GM19468 (cell line): Measurements from ENCODE around the gene ZNF747.
"Not testable (repeated sequence)": the region's sequence is repeated elsewhere in the genome, so short reads cannot be mapped to it uniquely, and the experiment has no call there.

ENCODE experiments used
- ATAC-seq: cut with Tn5 transposase; IDR thresholded peaks from one replicate; pipeline ENCODE4 v1.9.1; 2021; ENCODE audit warnings: mild to moderate bottlenecking, moderate library complexity, moderate number of reproducible peaks; ENCODE audit not compliant: unreplicated experiment; ENCODE audit errors: extremely low read depth

The ZNF747 gene

DNA sequence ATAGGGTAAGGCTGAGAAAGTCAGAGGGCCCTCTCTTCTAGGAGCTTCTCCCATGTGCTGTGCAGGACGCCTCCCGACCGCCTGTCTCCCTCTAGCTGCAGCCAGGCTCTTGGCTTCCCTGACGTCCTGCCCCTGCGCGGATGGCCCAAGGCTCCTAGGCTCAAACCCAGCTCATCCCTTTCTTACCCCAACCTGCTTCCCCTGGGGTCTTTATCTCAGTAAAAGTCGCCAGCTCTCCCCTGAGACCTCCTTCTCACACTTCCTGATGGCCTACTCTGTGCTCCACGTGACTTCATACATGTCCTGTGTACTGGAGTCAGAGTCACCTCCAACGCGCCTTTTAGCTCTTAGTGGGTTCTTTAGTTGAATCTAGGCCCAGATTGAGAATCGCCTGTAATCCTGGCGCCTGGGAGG lies 1.1 kb upstream of the ZNF747 start:
- no peak for ATAC-seq

DNA sequence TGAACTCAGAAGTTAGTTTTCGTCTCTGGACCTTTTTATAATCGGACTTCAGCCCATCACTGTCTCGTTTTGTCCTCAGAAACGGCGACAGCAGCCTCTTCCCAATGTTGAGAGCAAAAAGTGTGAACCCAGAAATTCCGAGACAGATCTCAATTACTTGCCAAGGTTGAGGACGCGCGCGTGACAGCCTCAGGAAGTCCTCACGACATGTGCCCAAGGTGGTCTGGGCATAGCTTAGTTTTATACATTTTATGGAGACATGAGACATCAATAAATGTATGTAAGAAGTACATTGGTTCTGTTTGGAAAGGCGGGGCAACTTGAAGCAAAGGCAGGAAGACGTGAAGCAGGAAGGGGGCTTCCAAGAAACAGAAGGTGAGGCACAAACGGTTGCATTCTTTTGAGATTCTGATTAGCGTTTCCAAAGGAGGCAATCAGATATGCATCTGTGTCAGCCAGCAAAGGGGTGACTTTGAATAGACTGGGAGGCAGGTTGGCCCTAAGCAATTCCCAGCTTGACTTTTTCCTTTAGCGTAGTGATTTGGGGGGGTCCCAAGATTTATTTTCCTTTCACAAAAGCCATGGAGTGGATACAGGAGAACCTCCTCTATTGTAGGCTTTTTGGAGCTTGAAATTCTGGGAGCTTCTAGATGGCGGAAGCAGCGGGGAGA lies 583 bp upstream of the ZNF747 start:
- ATAC-seq: no peak

DNA sequence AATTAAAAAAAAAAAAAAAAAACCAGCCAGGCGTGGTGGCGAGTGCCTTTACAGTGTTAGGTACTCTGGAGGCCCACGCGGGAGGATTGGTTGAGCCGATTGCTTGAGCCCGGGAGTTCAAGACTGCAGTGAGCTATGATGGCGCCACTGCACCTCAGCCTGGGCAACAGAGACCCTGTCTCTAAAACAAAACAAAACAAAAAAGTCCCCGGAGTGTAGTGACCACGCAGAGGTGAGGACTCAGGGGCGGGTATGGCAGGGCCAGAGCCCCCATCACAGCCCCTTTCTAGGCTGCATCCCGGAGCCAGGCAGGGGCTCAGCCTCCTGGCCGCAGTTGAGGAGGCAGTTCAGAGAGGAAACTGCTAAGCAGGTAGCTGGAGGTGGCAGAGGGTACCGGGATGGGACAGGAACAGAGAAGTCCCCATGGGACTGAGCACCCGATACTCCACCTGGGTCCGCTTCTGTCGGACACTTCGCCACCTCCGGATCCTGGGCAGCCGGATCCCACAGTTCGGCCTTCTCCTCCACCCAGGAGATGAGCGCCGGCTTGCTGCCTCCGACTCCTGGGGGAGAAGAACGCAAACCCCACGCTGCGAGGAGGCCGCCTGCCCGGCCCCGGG lies 800 bp downstream of the ZNF747 start:
- ATAC-seq: peak; percentile 11

DNA sequence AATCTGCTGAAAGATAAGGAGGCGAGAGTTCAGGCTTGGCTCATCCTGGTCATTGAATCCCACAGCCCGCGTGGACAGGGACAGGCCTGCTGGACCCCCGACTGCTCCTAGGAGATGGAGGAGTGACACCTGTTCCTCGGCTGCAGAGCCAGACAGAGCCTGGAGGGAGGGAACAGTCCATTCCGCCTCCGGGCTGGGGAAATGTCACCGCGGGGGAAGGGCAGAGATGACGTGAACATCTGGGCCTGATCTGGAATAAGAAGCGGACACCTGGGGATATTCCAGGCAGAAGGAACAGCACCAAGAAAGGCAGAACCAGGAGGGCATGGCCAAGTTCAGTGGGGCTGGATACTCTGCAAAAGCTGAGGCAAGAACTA lies 1.5 kb downstream of the ZNF747 start:
- ATAC-seq: no peak

DNA sequence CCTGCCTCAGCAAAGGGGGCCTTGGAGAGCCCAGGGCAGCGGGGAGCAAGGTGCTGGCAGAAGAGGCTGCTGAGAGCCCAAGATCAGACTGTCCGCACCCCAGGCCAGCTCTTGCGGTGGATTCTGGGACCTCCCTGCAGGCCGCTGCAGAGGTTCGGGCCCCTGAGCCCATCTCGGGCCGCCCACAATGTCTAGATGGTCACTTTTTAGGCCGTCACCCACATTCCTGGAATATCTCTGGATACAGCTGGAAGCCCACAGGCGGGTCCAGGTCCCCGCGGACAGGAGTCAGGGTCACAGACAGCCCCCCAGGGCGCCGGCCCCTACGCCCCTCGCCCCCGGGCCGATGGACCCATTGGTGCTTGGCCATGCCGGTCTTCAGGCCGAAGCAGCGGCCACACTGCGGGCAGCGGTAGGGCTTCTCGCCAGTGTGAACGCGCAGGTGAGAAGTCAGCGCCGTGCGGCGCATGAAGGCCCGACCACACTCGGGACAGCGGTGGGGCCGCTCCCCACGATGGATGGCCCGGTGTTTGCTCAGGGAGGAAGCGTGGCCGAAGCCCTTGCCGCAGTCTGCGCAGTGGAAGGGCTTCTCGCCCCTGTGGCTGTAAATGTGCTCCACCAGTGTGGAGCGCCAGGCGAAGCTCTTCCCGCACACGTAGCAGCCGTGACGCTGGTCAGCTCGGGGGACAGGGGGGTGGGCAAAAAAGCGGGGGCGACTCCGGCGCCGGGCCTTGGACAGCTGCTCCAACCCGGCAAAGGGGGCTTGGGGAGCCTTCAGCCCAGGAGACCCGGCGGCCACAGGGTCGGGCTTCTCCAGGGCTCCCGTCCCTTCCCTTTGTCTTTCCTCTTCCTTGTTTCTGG lies 2.1 kb downstream of the ZNF747 start:
- no peak for ATAC-seq

DNA sequence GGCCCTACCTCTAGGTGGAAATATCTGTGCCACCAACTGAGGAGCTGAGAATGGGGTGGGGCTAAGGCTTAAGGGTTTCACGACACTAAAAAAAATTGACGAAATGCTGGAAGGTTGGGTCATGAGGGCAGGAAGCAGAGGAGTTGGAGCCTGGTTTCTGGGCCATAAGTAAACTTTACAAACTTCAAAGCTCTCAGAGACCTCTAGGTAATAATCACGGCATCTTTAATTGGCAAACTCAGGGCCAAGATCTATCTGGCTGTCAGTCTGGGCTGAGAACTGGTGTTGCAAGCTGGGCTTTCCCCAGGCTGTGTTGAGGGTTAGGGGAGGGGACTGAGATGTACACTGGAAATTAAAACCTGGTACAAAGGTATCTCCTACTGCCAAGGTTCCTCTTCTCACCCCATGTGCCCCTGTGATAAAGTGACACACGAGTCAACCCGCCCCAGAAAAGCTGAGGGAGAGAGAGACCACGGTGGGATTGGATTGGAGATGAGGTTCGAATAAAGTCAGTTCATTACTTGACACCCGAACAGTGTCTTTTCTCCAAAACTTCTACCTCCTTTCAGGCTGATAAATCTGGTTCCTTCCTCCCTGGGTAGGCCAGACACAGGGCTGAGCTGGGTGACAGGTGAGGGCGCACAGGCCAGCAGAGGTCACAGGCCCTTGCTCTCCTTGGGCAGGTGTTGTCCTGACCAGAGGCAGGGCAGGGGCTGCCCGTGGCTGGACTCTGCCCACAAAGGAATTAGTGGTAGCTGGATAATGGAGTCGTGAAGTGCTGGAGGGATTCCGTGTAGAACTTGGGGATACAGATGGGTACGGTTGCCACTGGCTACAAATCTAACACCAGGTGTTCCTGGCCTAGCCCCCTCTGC lies 4.3 kb downstream of the ZNF747 start:
- no peak for ATAC-seq

DNA sequence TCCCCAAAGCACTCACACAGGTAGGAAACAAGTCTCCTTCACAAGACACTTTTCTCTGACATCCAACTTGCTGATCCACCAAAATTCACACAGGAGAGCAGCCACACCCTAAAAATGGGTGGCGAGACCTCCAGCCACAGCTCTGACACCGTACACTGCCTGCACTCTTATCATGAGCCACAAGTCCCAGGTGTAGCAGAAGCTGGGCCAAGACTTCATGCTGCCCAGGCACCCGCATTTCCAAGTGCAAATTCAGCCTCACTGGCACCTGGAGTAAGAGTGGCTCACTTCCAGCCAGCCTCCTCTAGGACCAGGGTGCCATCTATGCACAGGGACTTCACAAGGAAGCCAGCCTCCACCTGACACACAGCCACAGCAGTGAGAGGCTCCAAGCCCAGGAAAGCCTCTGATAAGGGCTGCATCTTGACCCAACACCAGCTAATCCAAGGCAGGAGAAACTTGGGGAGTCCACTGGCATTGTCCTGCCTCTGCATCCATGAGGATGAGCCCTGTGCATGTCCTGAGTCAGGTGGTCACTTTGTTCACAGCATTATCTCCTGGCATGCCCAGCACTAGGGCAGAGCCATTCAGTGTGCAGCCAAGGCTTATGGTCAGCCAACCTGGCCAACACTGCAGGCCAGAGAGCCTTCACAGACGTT lies 5.7 kb downstream of the ZNF747 start:
- no peak for ATAC-seq

DNA sequence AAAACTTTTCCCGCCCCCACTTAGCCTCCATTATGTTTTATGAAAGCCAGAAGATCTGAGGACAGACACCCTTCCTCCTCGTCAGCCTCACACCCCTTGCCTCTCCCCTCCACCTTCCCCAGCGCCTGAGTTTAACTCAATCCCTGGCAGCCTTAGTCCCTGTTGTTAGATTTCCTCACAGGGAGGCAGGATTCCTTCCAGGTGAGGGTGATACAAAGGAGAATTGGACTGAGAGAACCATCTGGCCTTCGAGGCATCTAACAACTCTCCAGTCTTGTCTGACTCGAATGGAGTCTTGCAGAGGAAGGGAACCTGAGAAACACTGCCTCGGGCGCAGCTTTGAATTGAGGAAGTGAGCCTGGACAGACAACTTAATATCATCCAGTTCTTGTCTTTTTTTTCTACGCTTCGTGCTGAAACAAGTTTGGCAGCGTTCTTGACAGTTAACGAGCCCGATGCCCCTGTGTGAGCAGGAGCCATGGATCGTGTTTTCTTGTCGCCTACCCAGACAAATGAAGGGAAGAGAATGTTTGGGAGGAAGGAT lies 7.0 kb downstream of the ZNF747 start:
- ATAC-seq: no peak

DNA sequence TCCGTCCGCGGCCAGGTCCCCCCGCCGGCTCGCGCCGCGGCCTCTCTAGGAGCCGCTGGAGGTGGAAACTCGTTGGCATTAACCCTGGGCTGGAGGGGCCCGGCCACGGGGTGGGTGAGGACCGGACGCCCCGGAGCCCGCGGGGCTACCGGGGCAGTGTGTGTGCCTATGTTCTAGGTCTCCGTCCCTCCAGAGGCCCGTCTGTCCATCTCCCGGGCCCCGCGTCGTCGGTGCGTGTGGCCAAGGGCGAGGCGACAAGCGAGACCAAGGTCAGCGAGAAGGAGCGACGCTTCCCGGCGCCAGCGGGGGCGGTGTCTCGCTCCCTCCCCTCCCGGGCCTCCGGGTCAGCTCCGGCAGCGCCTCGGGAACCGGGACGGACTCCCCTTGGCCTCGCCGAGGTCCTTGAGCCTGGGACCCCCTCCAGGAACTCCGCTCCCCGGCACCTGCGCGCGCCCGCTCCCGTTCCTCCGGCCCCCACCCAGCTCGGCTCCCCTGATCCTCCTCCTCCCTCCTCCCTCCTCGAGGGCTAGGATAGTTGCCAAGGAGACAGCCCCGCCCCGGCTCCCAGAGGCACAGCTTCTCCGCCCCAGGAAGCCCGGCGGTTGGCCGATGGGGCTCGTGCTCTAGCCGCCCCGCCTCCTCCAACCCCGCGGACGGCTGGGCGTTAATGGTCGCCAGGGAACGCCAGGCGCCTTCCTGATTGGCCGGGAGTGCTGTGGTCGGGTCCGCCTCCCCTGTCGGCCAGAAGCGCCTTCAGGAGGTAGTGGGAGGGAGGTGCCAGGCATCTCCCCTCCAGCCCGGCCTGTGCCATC lies 7.6 kb downstream of the ZNF747 start:
- peak; percentile 82 for ATAC-seq

DNA sequence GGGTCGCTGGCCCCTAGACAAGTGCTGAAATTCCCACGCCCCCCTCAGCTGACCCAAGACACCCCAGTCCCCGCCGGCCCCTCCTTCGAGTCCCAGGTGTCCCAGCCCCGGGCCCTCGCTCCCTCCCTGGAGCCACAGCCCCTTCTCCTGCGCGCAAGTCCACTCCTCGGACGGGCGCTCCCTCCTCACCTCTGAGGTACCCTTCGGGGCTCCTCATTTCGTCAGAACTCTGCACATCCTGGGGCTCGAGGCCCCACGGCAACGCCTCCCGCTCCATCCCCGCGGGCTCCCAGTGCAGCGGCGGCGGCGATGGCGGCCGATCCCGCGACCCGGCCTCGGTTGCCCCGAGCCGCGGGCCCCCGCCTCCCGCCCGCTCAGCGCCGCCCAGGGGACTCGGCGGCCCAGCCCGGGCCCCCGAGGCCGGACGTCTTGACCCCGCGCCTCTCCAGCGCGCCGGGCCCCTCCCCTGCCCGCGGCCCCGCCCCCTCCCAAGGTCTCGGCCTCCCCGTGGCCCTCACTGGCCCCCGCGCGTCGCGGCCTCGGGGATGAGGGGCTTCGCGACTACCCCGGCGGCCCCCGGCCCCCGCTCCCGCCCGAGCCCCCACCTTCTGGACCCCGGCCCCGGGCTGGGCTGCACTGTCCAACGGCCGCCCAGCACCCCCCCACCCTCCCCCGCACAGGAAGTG lies 8.4 kb downstream of the ZNF747 start, which contains the start of gene ZNF768:
Gene ZNF768 (minus strand): TSS at position 430 of the 686 bp plus-strand sequence. CDS start 153 bp downstream, at position 277.
- ATAC-seq: no peak

DNA sequence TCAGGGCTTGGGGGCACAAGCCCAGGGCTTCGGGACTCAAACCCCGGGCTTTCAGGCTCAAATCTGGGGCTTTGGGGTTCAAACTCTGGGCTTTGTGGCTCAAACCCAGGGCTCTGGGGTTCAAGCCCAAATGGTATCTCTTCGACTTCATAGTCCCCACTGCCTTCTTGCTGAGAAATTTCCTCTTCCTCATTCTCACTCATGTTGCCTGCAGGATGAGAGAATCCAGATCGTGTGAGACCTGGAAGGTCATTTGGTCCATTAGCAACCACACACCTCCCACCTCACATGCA lies 8.9 kb downstream of the ZNF747 start:
- no peak for ATAC-seq

DNA sequence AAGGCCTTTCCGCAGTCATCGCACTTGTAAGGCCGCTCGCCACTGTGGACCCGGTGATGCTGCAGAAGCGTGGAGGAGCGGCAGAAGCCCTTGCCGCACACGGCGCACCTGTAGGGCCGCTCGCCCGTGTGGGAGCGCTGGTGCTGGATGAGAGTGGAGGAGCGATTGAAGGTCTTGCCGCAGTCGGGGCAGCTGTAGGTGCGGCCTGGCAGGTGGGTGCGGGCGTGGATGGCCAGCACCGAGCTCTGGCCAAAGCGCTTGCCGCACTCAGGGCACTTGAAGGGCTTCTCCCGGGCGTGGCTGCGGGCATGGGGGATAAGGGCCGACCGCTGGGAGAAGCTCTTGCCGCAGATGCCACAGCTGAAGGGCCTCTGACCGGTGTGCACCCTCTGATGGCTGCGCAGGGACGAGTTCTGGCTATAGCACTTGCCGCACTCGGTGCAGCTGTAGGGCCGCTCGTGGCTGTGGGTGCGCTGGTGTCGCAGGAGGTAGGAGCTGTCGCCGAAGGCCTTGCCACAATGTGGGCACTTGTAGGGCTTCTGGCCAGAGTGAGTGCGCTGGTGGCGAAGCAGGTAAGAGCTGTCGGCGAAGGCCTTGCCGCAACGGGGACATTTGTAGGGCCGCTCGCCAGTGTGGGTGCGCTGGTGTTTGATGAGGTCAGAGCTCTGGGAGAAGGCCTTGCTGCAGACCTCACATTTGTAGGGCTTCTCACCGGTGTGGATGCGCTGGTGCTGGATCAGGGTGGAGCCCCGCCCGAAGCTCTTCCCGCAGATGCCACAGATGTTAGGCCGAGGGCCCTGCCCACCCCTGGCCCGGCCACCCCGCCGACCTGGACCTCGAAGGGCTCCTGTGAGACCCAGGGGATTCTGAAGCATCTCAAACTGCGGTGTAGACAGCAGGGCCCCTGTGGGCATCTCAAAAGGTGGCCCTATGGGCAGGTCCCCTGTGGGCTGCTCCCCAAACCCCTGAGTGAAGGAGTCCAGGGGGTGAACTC lies 9.8 kb downstream of the ZNF747 start:
- no peak for ATAC-seq

DNA sequence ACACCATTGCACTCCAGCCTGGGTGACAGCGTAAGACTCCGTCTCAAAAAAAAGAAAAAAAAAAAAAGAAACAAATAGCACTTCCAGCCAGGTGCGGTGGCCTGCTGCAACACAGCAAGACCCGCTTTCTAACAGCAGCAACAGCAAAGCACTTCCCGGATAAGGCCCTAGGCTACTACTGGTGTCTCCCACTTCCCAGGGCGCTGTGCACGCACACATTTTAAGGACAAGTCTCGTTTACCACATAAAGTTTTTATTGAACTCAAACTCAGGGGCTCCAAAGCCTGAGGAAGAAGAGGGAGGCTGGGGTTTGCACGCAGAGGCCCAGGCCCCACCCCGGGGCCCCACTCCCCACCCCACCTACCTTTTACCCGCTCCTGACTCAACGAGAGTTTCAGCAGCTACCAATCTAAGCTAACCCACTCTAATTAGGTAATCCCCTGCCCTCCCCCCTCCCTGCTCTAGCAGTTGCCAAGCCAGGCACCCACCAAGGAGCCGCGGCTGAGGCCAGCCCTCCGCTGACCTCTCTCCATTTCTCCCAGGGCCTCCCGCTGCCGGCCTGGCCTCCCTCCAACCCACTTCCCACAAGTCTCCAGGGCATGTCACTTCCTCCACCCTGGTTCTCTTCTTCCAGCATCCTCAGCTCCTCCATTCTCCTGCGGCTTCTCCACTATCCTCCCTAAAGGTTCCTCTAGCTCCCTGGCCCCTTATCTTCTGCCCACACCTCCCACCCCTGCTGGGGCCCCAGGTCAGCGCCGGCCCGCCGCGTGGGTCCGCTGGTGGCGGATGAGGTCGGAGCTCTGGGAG lies 10.7 kb downstream of the ZNF747 start:
- no peak for ATAC-seq

DNA sequence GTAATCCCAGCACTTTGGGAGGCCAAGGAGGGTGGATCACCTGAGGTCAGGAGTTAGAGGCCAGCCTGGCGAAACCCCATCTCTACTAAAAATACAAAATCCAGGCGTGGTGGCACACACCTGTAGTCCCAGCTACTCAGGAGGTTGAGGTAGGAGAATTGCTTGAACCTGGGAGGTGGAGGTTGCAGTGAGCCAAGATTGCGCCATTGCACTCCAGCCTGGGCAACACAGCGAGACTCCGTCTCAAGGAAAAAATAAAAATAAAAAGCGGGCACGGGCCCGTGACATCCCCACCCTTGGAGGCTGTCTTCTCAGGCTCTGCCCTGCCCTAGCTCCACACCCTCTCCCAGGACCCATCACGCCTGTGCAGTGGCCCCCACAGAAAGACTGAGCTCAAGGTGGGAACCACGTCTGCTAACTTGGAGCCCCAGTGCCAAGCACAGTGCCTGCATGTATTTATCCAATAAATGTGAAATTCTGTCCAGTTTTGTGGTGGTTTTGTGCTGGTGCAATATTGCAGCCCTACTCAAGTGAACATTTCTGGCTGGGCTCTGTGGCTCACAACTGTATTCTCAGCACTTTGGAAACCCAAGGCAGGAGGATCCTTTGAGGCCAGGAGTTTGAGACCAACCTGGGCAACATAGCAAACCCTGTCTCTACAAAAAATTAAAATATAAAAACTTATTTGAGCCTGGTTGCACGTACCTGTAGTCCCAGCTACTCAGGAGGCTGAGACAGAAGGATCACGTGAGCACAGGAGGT lies 11.8 kb downstream of the ZNF747 start:
- not testable (repeated sequence) for ATAC-seq

DNA sequence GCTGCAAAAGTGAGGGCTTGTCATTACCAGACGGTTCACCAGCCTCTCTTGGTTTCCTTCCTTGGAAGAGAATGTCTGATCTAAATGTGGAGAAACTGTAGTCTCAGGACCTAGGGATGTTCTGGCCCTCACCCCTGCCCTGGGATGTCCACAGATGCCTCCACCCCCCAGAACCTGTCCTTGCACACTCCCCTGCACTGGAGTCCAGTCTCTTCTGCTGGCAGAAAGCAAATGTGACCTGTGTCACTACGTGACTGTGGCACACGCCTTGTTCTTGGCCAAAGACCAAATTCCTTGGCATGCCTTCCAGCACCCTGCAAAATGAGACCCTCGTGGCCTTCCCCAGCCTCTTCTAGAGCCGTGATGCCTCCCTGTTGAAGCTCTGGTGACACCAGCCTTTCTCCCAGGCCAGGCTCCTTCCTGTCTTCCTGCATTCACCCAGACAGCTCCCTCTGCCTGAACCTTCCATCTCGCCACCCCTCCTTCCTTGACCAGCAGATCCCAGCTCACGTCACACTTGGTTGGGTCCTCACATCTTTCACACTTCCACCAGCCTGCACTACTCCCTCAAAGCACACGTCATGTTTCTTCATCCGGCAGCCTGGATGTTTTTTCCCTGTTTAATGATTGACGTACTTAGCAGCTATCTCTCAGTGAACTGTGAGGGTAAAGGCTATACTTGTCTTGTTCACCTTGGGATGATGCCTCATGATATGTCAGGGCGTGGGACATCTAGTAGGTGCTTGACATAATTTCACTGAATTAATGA lies 12.6 kb downstream of the ZNF747 start:
- ATAC-seq: no peak
